Tibial nerve (tissue), 4 donors: ENCODE data around the gene MASP1.

Experiments used
- EP300 ChIP-seq, 2 donors: sonication (generic); formaldehyde crosslinking; IDR thresholded peaks; one replicate each; pipeline ENCODE4 v1.6.1; 2017; ENCODE audit warnings: antibody characterized with exemption in 2 of 2, mild to moderate bottlenecking in 1 of 2
- POLR2A ChIP-seq, 2 donors: fragments of 450-650 bp; IDR thresholded peaks; one replicate each; pipeline ENCODE4 v1.6.1; 2017; ENCODE audit warnings: antibody characterized with exemption in 2 of 2, mild to moderate bottlenecking in 2 of 2, moderate library complexity in 2 of 2
- TF ChIP-seq, protein P1 (sequence below), 5 experiments: fragments of 200-600 bp in 3 of 5; fragments of 450-650 bp in 2 of 5; sonication (generic) in 3 of 5; IDR thresholded peaks; one replicate each; pipeline ENCODE4 v1.5.1; 2016 to 2019; ENCODE audit warnings: antibody characterized with exemption in 5 of 5, mild to moderate bottlenecking in 3 of 5, moderate library complexity in 2 of 5

DNA sequence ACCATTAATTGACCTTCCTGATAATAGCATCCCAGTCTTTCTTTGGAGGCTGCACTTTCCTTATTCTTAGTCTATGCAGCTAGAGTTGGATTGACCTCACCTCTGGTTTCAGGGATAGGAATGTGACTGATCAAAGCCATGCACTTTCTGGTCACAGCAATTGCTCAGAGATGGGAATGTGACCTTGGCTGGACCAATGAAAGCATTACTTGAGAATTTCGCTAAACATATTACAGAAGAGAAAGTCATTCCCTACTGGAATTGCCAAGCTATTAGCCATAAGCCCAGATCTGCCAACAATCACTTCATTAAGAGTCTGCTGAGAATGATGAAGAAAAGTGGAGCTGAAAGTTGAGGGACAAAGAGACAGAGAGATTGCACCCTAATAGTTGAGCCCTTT lies 61.5 kb downstream of the MASP1 start:
- TF ChIP-seq, protein P1, sequence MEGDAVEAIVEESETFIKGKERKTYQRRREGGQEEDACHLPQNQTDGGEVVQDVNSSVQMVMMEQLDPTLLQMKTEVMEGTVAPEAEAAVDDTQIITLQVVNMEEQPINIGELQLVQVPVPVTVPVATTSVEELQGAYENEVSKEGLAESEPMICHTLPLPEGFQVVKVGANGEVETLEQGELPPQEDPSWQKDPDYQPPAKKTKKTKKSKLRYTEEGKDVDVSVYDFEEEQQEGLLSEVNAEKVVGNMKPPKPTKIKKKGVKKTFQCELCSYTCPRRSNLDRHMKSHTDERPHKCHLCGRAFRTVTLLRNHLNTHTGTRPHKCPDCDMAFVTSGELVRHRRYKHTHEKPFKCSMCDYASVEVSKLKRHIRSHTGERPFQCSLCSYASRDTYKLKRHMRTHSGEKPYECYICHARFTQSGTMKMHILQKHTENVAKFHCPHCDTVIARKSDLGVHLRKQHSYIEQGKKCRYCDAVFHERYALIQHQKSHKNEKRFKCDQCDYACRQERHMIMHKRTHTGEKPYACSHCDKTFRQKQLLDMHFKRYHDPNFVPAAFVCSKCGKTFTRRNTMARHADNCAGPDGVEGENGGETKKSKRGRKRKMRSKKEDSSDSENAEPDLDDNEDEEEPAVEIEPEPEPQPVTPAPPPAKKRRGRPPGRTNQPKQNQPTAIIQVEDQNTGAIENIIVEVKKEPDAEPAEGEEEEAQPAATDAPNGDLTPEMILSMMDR (IDR thresholded peaks at IDR 0.05): no peak
- TF ChIP-seq POLR2A (IDR thresholded peaks at IDR 0.05) (no peak), EP300 (IDR thresholded peaks at IDR 0.05) (no peak)
